MM.1S (cell line): Measurements from ENCODE around the gene HSP90AA1.

Source experiments
- EZH2 ChIP-seq: fragments of 300-600 bp; sonication (generic); optimal IDR thresholded peaks from 2 replicates; pipeline ENCODE3; 2017; ENCODE audit warnings: low read depth, mild to moderate bottlenecking, antibody characterized with exemption, low read length, mixed read lengths
- EZH2phosphoT487 ChIP-seq: fragments of 300-600 bp; sonication (generic); IDR thresholded peaks from 2 replicates; pipeline ENCODE4 v1.6.1; 2018; ENCODE audit warnings: antibody characterized with exemption, low read length
- TF ChIP-seq, protein P1 (sequence below): fragments of 300-600 bp; sonication (generic); IDR thresholded peaks from 2 replicates; pipeline ENCODE4 v1.5.1; 2016; ENCODE audit warnings: antibody characterized with exemption, low read length, mixed read lengths

DNA sequence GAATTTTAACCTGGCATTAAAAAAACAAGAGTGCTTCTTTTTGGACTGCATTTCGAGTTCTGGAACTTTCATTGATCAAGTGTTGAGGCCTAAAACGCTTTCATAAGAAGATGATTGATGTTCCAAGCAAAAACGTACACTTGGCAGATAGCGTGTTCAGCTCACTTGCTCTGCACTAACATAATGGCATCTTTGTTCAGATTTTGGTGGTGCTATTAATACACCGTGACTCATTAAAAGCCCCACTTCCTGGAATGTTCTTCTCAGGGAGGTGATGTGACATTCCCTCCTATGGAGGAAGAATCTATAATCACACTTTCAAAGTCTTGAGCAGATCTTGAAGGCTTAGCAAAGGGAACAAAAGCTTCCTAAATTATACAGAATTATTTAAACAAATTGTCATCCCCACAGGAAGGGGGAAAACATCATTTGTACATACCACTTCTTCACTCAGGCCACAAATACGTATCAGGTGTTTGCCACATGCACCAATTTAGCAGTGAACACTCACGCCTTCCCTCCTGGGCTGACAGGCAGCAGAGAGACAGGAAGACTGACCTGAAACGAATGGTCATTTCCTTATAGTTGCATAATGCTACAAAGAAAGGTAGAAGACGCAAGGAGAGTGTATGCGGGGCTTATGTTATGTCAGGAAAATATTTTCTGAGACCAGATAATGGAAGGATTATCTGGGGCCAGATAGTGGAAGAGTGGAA lies 15.4 kb downstream of the HSP90AA1 start:
- TF ChIP-seq, protein P1, sequence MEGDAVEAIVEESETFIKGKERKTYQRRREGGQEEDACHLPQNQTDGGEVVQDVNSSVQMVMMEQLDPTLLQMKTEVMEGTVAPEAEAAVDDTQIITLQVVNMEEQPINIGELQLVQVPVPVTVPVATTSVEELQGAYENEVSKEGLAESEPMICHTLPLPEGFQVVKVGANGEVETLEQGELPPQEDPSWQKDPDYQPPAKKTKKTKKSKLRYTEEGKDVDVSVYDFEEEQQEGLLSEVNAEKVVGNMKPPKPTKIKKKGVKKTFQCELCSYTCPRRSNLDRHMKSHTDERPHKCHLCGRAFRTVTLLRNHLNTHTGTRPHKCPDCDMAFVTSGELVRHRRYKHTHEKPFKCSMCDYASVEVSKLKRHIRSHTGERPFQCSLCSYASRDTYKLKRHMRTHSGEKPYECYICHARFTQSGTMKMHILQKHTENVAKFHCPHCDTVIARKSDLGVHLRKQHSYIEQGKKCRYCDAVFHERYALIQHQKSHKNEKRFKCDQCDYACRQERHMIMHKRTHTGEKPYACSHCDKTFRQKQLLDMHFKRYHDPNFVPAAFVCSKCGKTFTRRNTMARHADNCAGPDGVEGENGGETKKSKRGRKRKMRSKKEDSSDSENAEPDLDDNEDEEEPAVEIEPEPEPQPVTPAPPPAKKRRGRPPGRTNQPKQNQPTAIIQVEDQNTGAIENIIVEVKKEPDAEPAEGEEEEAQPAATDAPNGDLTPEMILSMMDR, result no peak
- no peak for TF ChIP-seq EZH2
- TF ChIP-seq EZH2phosphoT487, result no peak
